ENCODE data around the gene GIPC1.

Gene GIPC1

GRCh38 chr19:14477418-14478112 lies 18.4 kb downstream of the GIPC1 start:
- no peak overlapping the region for H3K27ac ChIP-seq
- TF ChIP-seq, protein P1, sequence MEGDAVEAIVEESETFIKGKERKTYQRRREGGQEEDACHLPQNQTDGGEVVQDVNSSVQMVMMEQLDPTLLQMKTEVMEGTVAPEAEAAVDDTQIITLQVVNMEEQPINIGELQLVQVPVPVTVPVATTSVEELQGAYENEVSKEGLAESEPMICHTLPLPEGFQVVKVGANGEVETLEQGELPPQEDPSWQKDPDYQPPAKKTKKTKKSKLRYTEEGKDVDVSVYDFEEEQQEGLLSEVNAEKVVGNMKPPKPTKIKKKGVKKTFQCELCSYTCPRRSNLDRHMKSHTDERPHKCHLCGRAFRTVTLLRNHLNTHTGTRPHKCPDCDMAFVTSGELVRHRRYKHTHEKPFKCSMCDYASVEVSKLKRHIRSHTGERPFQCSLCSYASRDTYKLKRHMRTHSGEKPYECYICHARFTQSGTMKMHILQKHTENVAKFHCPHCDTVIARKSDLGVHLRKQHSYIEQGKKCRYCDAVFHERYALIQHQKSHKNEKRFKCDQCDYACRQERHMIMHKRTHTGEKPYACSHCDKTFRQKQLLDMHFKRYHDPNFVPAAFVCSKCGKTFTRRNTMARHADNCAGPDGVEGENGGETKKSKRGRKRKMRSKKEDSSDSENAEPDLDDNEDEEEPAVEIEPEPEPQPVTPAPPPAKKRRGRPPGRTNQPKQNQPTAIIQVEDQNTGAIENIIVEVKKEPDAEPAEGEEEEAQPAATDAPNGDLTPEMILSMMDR (IDR thresholded peaks at IDR 0.05): no peak
- no peak for TF ChIP-seq ZFX (IDR thresholded peaks at IDR 0.05; ENCODE audit: borderline replicate concordance)

DNA sequence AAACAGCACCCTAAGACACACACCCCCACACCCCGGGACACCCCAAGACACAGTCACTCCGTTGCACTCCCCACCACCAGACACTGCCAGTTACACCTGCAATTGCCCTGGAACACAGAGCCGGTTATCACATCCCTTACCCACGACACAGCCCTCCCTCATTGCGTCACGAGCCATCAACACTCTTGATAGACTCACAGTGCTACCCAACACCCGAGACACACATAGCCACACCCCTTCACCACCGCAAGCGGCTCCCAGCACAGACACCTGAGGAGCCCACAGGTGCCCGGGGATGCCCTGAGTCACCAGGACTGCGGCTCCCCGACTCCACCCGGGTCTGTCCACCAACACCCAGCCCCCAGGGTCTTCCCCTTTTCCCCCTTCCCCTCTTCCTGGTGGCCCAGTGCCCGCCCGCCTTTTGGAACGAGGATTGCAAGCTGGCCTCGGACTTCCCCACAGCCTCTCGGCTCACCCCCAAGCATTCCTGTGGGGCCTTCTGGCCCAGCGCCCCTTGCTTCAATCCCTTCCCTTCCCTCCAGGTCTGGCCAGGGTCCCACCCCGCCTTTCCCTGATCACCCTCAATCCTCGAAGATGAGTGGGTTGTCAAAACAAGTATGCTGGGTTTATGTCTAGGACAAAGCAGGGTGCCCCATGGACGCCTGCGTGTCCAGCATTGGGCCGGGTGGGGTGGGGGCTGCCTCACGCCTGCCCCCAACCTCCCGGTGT lies 19.1 kb downstream of the GIPC1 start:
- H3K27ac ChIP-seq: no peak overlapping the region
- TF ChIP-seq, protein P1 (IDR thresholded peaks at IDR 0.05): no peak
- no peak for TF ChIP-seq ZFX (IDR thresholded peaks at IDR 0.05; ENCODE audit: borderline replicate concordance)

DNA sequence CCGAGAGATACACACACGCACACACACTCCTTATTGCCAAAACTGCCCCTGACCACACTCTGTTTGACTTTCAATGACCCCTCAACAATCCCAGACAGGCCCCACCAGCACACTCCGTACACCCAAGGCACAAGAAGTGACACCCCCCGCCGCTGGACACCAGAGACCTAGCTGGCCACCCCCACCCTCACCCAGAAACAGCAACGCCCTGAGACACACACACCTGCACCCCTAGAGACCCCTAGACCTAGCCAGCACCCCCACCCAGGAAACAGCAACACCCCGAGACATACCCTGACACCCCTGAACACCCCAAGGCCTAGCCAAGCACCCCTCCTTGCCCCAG lies 19.6 kb downstream of the GIPC1 start:
- no peak overlapping the region for H3K27ac ChIP-seq
- TF ChIP-seq ZFX (IDR thresholded peaks at IDR 0.05; ENCODE audit: borderline replicate concordance): no peak
- TF ChIP-seq, protein P1 (IDR thresholded peaks at IDR 0.05): no peak

- TF ChIP-seq ZFX (IDR thresholded peaks at IDR 0.05; ENCODE audit: borderline replicate concordance): no peak
- TF ChIP-seq, protein P1 (IDR thresholded peaks at IDR 0.05): peak; percentile 36
- H3K27ac ChIP-seq: no peak within 1 kb of the TSS
Observed at GRCh38 chr19:14475251-14476073, 20.5 kb downstream of the GIPC1 start, which contains the start of gene PTGER1. TSS of gene PTGER1 (minus strand) at chr19:14475354. CDS start at chr19:14474320, 1,034 bp downstream.

- no peak for TF ChIP-seq ZFX (IDR thresholded peaks at IDR 0.05; ENCODE audit: borderline replicate concordance)
- TF ChIP-seq, protein P1 (IDR thresholded peaks at IDR 0.05): no peak
- no peak overlapping the region for H3K27ac ChIP-seq
Observed at GRCh38 chr19:14474827-14475226, 21.1 kb downstream of the GIPC1 start.

GRCh38 chr19:14473978-14474578 lies 21.8 kb downstream of the GIPC1 start:
- no peak overlapping the region; the same call in 1 of the 2 replicates for H3K27ac ChIP-seq
- TF ChIP-seq ZFX (IDR thresholded peaks at IDR 0.05; ENCODE audit: borderline replicate concordance): no peak
- TF ChIP-seq, protein P1 (IDR thresholded peaks at IDR 0.05): peak; percentile 18; the same call in 1 of the 2 replicates

All from 22Rv1 (cell line).